GM21786 (cell line): ENCODE data around the gene RAB23.

Experiments used
- ATAC-seq: cut with Tn5 transposase; IDR thresholded peaks from one replicate; pipeline ENCODE4 v1.9.1; 2021; ENCODE audit not compliant: unreplicated experiment

The RAB23 gene

DNA sequence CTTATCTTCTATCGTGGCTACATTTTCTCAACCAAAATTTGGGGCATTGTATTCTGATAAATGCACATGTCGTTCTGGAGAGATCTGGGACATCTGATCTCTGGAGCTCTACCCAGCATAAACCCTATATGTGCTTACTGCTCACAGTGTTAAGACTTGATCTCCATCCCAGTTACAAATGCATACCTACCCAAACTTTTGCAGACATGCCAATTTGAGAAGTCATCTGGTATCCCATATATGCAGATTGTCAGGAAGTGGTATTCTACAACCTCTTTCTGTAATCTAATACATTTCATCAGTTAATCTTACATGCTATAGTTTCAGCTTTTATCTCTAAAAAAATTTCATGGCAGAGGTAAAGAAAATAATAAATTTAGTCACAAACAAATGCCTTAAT lies 38.8 kb downstream of the RAB23 start:
- no peak for ATAC-seq

GRCh38 chr6:57182017-57182432 lies 40.1 kb downstream of the RAB23 start:
- ATAC-seq, result no peak

- no peak for ATAC-seq
These were observed 41.5 kb downstream of the RAB23 start for GRCh38 chr6:57180596-57180995.

DNA sequence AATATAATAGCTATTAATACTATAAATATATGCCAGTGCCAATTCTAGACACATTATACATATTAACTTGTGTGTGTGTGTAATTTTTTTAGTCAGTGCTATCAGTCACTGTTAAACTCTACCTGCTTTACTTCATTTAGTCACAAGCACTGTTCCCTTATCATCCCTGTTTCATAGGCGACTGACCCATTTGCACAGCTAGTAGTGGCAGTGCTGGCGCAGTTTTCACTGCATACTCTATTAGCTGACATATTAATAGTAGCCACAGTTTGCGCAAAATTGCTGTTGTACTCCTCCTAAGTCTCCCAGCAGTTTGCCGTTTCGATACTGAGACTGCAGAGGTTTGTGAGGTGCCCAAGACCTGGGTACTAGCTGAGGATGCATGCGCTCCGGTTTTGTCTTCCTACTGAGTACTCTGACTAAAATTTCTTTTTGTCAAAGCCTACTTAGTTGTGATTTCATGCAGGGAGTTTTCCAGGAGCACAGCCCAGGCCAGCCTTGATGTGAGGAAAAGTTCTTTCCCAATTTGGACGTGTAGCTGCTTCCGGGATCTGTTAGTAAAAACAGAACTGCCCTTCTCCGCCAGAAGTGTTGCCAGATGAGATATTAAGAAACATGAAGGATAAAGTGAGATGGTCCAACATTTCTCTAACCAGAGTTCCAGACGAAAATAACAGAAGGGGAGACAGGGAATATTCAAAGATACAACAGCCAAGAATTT lies 44.4 kb downstream of the RAB23 start:
- no peak for ATAC-seq

DNA sequence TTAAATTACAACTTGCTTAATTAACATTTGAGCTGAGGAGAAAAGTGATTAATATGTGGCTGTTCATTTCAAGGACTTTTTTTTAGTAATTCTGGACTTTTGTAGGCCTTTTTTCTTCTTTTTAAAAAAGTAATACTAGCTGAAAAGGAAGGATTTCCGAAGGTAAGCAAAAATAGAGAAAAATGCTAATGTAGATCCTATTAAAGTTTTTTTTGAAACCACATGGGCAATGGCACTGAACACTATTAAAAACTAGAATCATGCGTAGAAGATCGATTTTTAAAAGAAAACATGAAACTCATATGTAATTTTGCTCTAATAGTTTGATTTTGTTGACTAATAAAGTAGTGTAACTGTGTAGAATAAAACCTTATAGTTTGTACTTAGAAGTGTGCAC lies 47.6 kb downstream of the RAB23 start:
- ATAC-seq, result no peak

GRCh38 chr6:57173886-57174510 lies 48.1 kb downstream of the RAB23 start:
- ATAC-seq, result no peak

DNA sequence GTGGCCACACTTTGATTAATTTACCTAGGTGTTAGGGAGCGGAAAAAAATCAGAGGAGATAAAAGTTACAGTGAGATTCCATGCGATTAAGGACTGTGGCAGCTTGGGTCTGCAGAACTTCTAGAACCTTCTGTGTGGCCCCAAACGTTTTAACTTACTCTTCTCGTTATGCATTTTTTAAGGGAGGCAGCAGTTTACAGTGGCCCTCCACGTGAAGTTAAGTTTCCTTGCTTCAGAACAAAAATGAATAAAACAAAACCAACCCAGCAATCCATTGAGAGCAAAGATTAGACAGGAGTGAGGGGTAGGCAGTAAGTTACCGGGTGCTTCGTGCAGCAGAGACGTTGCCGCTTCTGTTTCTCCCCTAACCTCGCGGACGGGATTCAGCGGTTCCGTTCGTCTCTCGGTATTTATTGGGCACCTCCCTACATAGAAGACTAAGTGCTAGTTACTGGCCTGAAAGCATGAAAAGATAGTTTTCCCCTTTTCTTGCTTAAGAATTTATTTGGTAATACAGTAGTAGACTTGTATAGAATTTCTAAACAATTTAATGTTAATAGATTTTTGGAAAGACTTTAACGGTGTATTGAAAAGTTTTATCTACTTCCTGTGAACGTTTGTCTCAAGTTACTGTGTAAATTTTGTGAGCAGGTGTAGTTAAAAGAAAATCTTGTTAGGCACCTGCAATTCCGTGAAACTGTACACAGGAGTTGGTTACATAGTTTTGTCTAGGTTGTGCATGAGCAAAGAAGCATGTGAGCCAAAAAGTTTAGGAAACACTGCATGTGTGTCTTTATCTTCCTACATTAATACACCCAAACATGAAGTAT lies 48.8 kb downstream of the RAB23 start:
- no peak for ATAC-seq

- peak; percentile 83 for ATAC-seq
These were observed 49.7 kb downstream of the RAB23 start, which contains the start of gene BAG2 for GRCh38 chr6:57172136-57173055. Gene BAG2 (plus strand): TSS chr6:57172326. CDS start chr6:57172698, 372 bp downstream.

GRCh38 chr6:57165080-57165479 lies 57.0 kb downstream of the RAB23 start:
- no peak for ATAC-seq

GRCh38 chr6:57163956-57164355 lies 58.2 kb downstream of the RAB23 start:
- no peak for ATAC-seq

- ATAC-seq, result no peak
These were observed 59.6 kb downstream of the RAB23 start for GRCh38 chr6:57162516-57162915.

DNA sequence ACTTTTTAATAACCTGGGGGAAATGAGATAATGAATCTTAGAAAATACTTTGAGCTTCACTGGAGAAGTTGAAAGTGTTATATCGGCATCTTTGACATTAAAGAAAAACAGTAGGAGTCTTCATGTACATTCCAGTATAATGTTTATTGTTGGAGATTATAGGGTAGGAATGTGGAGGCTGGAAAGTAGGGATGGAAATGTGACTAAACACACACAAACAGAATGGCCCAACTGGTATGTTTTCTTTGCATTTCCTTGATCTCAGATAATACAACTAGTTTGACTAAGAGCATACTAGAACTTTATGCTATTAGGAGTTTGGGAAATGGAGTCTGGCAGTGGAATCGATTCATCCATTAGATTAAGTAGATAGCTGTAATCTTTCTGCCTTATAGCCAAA lies 60.1 kb downstream of the RAB23 start:
- ATAC-seq, result no peak

DNA sequence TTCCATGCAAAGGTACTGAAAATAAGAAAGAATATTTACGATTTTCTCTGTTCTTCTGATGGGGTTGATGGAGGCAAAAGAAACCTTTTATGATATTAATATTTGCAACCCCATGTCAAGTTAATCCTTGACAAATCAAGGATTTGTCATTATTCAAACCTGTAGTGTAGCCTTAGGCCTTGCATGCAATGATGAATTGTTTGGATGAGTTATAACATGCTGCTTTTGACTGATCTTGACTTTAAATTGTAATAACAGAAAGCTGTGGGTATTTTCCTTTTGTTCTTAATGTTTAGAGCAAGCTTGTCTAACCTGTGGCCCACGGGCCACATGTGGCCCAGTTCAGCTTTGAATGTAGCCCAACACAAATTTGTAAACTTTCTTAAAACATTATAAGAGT lies 63.0 kb downstream of the RAB23 start:
- no peak for ATAC-seq

- no peak for ATAC-seq
These were observed 63.4 kb downstream of the RAB23 start for GRCh38 chr6:57158658-57159057.

DNA sequence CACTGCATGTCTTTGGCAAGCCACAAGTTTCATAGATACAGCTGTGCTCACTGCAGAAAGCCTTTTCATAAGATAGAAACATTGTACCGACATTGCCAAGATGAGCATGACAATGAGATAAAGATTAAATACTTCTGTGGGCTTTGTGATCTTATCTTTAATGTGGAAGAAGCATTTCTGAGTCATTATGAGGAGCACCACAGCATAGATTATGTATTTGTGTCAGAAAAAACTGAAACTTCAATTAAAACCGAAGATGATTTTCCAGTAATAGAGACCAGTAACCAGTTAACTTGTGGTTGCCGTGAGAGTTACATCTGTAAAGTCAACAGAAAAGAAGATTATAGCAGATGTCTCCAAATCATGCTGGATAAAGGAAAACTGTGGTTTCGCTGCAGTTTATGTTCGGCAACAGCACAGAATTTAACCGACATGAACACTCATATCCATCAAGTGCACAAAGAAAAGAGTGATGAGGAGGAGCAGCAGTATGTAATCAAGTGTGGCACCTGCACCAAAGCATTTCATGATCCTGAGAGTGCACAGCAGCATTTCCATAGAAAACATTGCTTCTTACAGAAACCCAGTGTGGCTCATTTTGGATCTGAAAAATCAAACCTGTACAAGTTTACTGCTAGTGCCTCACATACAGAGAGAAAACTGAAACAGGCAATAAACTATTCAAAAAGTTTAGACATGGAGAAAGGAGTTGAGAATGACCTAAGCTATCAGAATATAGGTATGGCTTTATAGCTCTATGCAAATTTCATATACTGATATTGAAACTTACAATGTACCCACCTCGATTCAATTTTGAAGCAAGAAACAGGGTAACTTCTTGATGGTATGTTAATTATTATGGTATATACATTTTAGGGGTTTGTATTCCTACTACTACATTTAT lies 73.9 kb downstream of the RAB23 start:
- no peak for ATAC-seq

GRCh38 chr6:57147401-57147800 lies 74.7 kb downstream of the RAB23 start:
- ATAC-seq, result no peak

DNA sequence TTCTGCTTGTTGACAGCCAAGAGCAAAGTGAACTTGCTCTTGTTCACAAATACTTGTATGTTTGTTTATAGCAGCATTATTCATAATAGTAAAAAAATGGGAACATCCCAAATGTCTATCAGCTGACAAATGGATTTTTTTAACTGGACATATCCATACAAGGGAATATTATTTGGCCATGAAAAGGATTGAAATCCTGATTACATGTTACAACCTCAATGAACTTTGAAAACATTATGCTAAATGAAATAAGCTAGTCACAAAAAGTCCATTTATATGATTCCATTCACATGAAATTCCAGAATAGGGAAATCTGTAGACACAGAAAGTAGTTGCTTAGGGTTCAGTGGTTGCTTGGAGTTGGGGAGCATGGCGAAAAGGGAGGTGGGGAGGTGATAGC lies 78.4 kb downstream of the RAB23 start:
- ATAC-seq, result no peak

DNA sequence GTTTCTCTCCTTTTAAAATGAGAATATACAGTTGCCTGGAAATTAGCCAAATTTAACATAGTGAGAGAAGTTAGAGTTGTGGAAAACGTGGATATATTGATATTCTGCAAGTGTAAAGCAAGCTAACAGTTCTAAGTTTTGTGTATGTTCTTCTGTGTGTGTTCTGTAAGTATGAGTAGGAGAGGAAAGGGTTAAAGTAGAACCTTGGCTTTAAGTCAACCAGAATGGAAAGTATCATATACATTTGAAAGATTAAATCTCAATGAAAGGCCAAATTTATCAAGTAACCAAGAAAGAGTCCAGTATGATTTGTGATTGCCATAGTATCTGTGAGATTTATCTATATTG lies 80.0 kb downstream of the RAB23 start:
- ATAC-seq, result no peak

- ATAC-seq, result no peak
These were observed 80.5 kb downstream of the RAB23 start for GRCh38 chr6:57141451-57142177.
